Chondrocyte (in vitro differentiated cells): ENCODE results near the gene RIOK3. TPM values are rescaled to one million over a fixed set of nuclear protein-coding genes. Genes with fewer than 3 reads are reported as not detected.
A peak's percentile ranks its signal among the peaks of the same experiment; 100 is the strongest.
"Not testable (repeated sequence)": the region's sequence is repeated elsewhere in the genome, so short reads cannot be mapped to it uniquely, and the experiment has no call there.

ENCODE experiments used
- DNase-seq: peaks from one replicate; pipeline ENCODE4 v3.0.0; 2021; ENCODE audit warnings: mixed read lengths, low spot score
- H3K27ac Mint-ChIP-seq: one replicate; pipeline ENCODE4 v1.8.0; 2021; ENCODE audit warnings: mild to moderate bottlenecking, moderate library complexity, mixed read lengths; ENCODE audit not compliant: unreplicated experiment
- H3K27me3 Mint-ChIP-seq: 2 replicates; pipeline ENCODE4 v1.8.0; 2021; ENCODE audit warnings: low read depth, mixed read lengths
- H3K36me3 Mint-ChIP-seq: 2 replicates; pipeline ENCODE4 v1.8.0; 2021; ENCODE audit warnings: low read depth, mixed read lengths
- H3K4me1 Mint-ChIP-seq: 2 replicates; pipeline ENCODE4 v1.8.0; 2021; ENCODE audit warnings: low read depth, mild to moderate bottlenecking, mixed read lengths
- H3K4me3 Mint-ChIP-seq: one replicate; pipeline ENCODE4 v1.8.0; 2021; ENCODE audit warnings: mild to moderate bottlenecking, moderate library complexity, mixed read lengths; ENCODE audit not compliant: unreplicated experiment
- H3K9me3 Mint-ChIP-seq: 2 replicates; pipeline ENCODE4 v1.8.0; 2021; ENCODE audit warnings: low read depth, mixed read lengths
- total RNA-seq: library from RNA; stranded (reverse); gene quantifications from 3 replicates; pipeline ENCODE4 v1.2.1, GENCODE V29; 2021
- TF ChIP-seq, protein P1 (sequence below): fragments of 200-600 bp; sonication (generic); IDR thresholded peaks from 2 replicates; pipeline ENCODE4 v1.5.0; 2021; ENCODE audit warnings: antibody characterized with exemption, mild to moderate bottlenecking, moderate library complexity

The RIOK3 gene
- total RNA-seq, 1 donor from 2014 or later, result 51.4 TPM

DNA sequence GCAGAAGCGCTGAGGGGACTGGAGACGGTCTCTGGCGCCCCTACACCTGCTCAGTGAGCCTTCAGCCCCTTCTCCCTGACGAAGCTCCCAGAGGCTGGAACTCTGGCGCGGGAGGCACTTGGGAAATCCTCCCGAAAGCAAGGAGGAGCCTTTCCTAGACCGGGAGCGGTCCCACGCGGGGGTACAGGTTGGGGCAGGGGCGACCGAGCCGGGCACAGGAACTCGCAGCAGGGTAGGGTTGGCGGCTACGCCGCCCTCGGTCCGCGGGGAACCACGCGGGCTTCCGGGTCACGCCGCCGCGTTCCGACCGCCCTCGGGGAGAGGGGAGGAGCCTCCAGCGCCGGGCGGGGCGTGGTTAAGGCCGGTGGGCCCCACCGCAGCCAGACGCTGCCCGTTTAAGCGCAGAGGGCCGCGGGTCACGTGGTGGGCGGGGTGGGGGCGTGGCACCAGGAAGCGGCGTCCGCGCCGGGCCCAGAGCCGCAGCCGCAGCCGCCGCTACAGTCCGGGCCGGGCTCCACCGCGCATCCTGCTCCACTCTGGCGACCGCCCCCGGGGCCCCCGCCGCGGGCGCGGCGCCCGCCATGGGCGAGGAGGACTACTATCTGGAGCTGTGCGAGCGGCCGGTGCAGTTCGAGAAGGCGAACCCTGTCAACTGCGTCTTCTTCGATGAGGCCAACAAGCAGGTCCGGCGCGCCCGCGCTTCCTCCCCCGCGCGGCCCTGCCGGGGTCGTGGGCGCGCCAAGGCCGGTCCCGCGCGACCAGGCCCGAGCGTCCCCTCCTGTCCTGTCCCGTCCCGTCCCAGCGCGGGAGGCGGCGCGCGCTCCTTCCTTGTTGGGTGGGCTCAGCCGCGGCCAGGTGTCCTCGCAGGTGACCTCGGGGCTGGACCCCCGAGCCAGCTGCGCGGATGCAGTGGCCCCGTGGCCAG, 50.2 kb downstream of the RIOK3 start, which contains the start of gene RMC1:
RMC1 (plus strand) TSS at position 474 of the 925 bp plus-strand sequence; CDS start at position 582, 108 bp downstream.
- Mint-ChIP-seq H3K9me3 (no peaks in the 10 kb centered on the region), H3K27ac (peak within 1 kb of the TSS; percentile 91), H3K4me3 (peak within 1 kb of the TSS; percentile 89), H3K4me1 (peaks cover 27% of the 10 kb centered on the region), H3K27me3 (no peaks in the 10 kb centered on the region), H3K36me3 (peaks cover 4% of the 10 kb centered on the region)
- TF ChIP-seq, protein P1, sequence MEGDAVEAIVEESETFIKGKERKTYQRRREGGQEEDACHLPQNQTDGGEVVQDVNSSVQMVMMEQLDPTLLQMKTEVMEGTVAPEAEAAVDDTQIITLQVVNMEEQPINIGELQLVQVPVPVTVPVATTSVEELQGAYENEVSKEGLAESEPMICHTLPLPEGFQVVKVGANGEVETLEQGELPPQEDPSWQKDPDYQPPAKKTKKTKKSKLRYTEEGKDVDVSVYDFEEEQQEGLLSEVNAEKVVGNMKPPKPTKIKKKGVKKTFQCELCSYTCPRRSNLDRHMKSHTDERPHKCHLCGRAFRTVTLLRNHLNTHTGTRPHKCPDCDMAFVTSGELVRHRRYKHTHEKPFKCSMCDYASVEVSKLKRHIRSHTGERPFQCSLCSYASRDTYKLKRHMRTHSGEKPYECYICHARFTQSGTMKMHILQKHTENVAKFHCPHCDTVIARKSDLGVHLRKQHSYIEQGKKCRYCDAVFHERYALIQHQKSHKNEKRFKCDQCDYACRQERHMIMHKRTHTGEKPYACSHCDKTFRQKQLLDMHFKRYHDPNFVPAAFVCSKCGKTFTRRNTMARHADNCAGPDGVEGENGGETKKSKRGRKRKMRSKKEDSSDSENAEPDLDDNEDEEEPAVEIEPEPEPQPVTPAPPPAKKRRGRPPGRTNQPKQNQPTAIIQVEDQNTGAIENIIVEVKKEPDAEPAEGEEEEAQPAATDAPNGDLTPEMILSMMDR, result peak; percentile 44
- DNase-seq, result peak; percentile 97

DNA sequence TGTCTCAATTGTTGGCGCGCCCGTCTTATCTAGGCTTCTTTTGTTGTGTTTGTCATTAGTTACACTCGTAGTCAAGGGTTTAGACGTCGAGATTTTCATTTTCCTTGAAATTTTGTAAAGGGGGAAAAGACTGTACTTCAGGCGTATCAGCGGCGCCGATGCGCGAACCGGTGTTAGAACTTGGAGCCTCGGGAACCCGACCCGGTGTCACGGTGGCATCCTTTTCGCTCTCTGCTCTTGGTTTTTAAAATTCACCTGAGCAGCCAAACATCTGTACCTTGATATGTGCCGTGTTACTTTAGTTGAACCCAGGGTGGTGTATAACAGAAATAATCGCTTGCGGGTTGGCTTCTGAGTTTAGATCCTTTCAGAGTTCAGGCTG, 50.9 kb downstream of the RIOK3 start:
- TF ChIP-seq, protein P1, result no peak
- DNase-seq, result no peak
- Mint-ChIP-seq H3K27ac (peak overlapping the region; percentile 19), H3K4me3 (peak overlapping the region; percentile 89), H3K27me3 (no peaks in the 10 kb centered on the region), H3K36me3 (peaks cover 4% of the 10 kb centered on the region), H3K4me1 (peaks cover 27% of the 10 kb centered on the region), H3K9me3 (no peaks in the 10 kb centered on the region)

DNA sequence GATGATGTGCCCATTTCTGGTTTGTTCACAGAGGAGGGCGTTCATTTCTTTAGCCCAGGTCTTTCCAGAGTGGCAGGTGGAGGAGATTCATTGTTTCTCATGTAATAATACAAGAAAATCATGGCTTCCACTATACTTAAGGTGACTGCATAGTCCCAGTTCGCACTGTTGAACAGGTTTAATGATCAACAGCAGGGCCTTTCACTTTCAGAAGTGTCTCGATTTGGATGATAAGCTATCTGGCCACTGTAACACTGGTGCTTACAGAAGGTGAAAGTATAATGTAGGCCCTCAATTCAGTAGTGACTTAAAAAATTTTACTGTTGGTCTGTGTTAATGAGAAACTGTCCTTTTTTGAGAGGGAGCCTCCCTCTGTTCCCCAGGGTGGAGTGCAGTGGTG, 51.6 kb downstream of the RIOK3 start:
- no peaks in the 10 kb centered on the region for H3K9me3 Mint-ChIP-seq
- H3K36me3 Mint-ChIP-seq, result peaks cover 4% of the 10 kb centered on the region
- TF ChIP-seq, protein P1, result no peak
- H3K27ac Mint-ChIP-seq, result no peak overlapping the region
- H3K4me1 Mint-ChIP-seq, result peaks cover 25% of the 10 kb centered on the region
- no peak for DNase-seq
- H3K4me3 Mint-ChIP-seq, result peak overlapping the region; percentile 89
- no peaks in the 10 kb centered on the region for H3K27me3 Mint-ChIP-seq

DNA sequence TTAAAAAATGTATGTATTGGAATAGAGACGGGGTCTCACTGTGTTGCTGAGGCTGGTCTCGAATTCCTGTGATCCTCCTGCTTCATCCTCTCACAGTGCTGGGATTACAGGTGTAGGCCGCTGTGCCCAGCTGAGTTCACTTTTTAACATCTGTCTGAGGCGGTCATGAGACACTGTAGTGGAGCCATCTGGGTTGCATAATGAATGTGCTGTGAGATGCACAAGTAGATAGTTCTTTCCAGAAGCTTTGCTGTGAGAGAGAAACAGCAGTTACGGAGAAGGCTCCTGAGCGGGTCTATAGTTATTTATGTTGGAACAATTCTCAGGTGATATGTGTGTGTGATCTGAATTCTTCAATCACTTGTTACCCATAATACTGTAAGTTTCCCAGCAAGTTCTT, 53.3 kb downstream of the RIOK3 start:
- no peaks in the 10 kb centered on the region for H3K27me3 Mint-ChIP-seq
- TF ChIP-seq, protein P1, result no peak
- H3K27ac Mint-ChIP-seq, result no peak overlapping the region
- no peak for DNase-seq
- no peaks in the 10 kb centered on the region for H3K9me3 Mint-ChIP-seq
- H3K36me3 Mint-ChIP-seq, result peaks cover 13% of the 10 kb centered on the region
- no peak overlapping the region for H3K4me3 Mint-ChIP-seq
- peaks cover 25% of the 10 kb centered on the region for H3K4me1 Mint-ChIP-seq

DNA sequence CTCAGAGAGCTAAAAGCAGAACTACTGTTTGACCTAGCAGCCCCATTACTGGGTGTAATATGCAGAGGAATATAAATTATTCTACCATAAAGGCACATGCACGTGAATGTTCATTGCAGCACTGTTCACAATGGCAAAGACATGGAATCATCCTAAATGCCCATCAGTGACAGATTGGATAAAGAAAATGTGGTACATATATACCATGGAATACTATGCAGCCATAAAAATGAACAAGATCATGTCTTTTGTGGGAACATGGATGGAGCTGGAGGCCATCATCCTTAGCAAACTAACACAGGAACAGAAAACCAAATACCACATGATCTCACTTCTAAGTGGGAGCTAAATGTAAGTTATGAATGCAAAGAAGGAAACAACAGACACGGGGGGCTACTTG, 57.8 kb downstream of the RIOK3 start:
- peaks cover 11% of the 10 kb centered on the region for H3K36me3 Mint-ChIP-seq
- not testable (repeated sequence) for H3K27ac Mint-ChIP-seq, DNase-seq, H3K27me3 Mint-ChIP-seq, H3K4me3 Mint-ChIP-seq, H3K9me3 Mint-ChIP-seq, H3K4me1 Mint-ChIP-seq

DNA sequence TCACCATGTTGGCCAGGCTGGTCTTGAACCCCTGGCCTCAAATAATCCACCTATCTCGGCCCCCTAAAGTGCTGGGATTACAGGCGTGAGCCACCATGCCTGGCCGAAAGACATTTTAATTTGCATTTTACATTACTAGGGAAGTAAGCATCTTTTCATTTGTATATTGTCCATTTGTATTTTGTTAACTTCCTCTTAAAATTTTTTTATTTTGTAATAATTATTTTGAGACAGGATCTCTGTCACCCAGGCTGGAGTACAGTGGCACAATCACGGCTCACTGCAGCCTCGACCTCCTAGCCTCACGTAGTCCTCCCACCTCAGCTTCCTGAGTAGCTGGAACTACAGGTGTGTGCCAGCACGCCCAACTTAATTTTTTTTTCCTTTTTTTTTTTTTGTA, 59.1 kb downstream of the RIOK3 start:
- not testable (repeated sequence) for H3K27me3 Mint-ChIP-seq, H3K27ac Mint-ChIP-seq, H3K9me3 Mint-ChIP-seq, DNase-seq, H3K4me3 Mint-ChIP-seq, H3K4me1 Mint-ChIP-seq
- H3K36me3 Mint-ChIP-seq, result peaks cover 11% of the 10 kb centered on the region
